ENCODE results near the gene HSD3B2. TPM values are rescaled to one million over a fixed set of nuclear protein-coding genes. Genes with fewer than 3 reads are reported as not detected.

HSD3B2 gene
- total and polyA plus RNA-seq, 10 donors, result 0.06 TPM; not detected in 9

- Histone ChIP-seq H3K9me3 (no peaks in the 10 kb centered on the region), H3K4me1 (no peaks in the 10 kb centered on the region), H3K27me3 (replicated peaks in 1 of 7) (no peaks in the 10 kb centered on the region), H3K36me3 (no peaks in the 10 kb centered on the region), H3K4me3 (no peak overlapping the region), H3K27ac (no peak overlapping the region)
- 87 to 94% (median 89%) methylated on average over 3 of the region's 3 CpGs for WGBS, 5 donors
- TF ChIP-seq POLR2A (IDR thresholded peaks at IDR 0.05) (no peak), CTCF (IDR thresholded peaks at IDR 0.05 in 8 of 11, conservative IDR thresholded peaks at IDR 0.05 in 3 of 11) (no peak), POLR2AphosphoS5 (IDR thresholded peaks at IDR 0.05) (no peak)
- no peak for DNase-seq
- intact Hi-C loops (cut with DNase I; ENCODE audit: low total_unique reads), result no loop called here
These were observed 55.4 kb downstream of the HSD3B2 start for GRCh38 chr1:119470377-119470776.

GRCh38 chr1:119470958-119471357 is 56.0 kb downstream of the HSD3B2 start:
- DNase-seq, result no peak
- TF ChIP-seq POLR2A (IDR thresholded peaks at IDR 0.05), result no peak
- TF ChIP-seq POLR2AphosphoS5 (IDR thresholded peaks at IDR 0.05), result no peak
- TF ChIP-seq CTCF (IDR thresholded peaks at IDR 0.05 in 8 of 11, conservative IDR thresholded peaks at IDR 0.05 in 3 of 11), result no peak
- H3K27me3 ChIP-seq (replicated peaks in 1 of 7), result no peaks in the 10 kb centered on the region
- H3K9me3 ChIP-seq, result no peaks in the 10 kb centered on the region
- WGBS, 5 donors, result 78 to 91% (median 87%) methylated on average over 7 of the region's 7 CpGs
- no peaks in the 10 kb centered on the region for H3K36me3 ChIP-seq
- no peaks in the 10 kb centered on the region for H3K4me1 ChIP-seq
- no peak overlapping the region for H3K27ac ChIP-seq
- intact Hi-C loops (cut with DNase I; ENCODE audit: low total_unique reads), result no loop called here
- H3K4me3 ChIP-seq, result no peak overlapping the region

GRCh38 chr1:119471566-119471965 is 56.6 kb downstream of the HSD3B2 start:
- WGBS, 5 donors, result 76 to 94% (median 88%) methylated on average over 5 of the region's 5 CpGs
- no peaks in the 10 kb centered on the region for H3K4me1 ChIP-seq
- no peak for DNase-seq
- no peak overlapping the region for H3K27ac ChIP-seq
- no peaks in the 10 kb centered on the region for H3K36me3 ChIP-seq
- TF ChIP-seq CTCF (IDR thresholded peaks at IDR 0.05 in 8 of 11, conservative IDR thresholded peaks at IDR 0.05 in 3 of 11) (no peak), POLR2AphosphoS5 (IDR thresholded peaks at IDR 0.05) (no peak), POLR2A (IDR thresholded peaks at IDR 0.05) (no peak)
- no peaks in the 10 kb centered on the region for H3K27me3 ChIP-seq (replicated peaks in 1 of 7)
- intact Hi-C loops (cut with DNase I; ENCODE audit: low total_unique reads), result no loop called here
- H3K9me3 ChIP-seq, result no peaks in the 10 kb centered on the region
- H3K4me3 ChIP-seq, result no peak overlapping the region

- TF ChIP-seq POLR2AphosphoS5 (IDR thresholded peaks at IDR 0.05) (no peak), CTCF (IDR thresholded peaks at IDR 0.05 in 8 of 11, conservative IDR thresholded peaks at IDR 0.05 in 3 of 11) (no peak), POLR2A (IDR thresholded peaks at IDR 0.05) (no peak)
- no peak overlapping the region for H3K27ac ChIP-seq
- intact Hi-C loops (cut with DNase I; ENCODE audit: low total_unique reads), result no loop called here
- H3K4me3 ChIP-seq, result no peak overlapping the region
- WGBS, 5 donors, result 36 to 54% (median 47%) methylated on average over 5 of the region's 5 CpGs
- H3K27me3 ChIP-seq (replicated peaks in 1 of 7), result no peaks in the 10 kb centered on the region
- H3K4me1 ChIP-seq, result no peaks in the 10 kb centered on the region
- DNase-seq, result no peak
- H3K36me3 ChIP-seq, result no peaks in the 10 kb centered on the region
- no peaks in the 10 kb centered on the region for H3K9me3 ChIP-seq
These were observed 57.3 kb downstream of the HSD3B2 start for GRCh38 chr1:119472080-119472818.

Other genes starting within 250 kb of the HSD3B2 start
- under 1 TPM in 1 of 7 donors, not detected in 6; 0.25 TPM for gene HAO2, start 46.4 kb upstream of the HSD3B2 start, total RNA-seq
- under 1 TPM in 2 of 3 donors, not detected in 1; 0.10 to 0.12 TPM for gene HAO2, start 46.4 kb upstream of the HSD3B2 start, polyA plus RNA-seq
- gene HSD3B1, start 92.1 kb downstream of the HSD3B2 start, total RNA-seq, result not detected
- not detected for gene HSD3B1, start 92.1 kb downstream of the HSD3B2 start, polyA plus RNA-seq
- gene ZNF697, start 233.1 kb downstream of the HSD3B2 start, total RNA-seq, result 1 to 10 TPM; 5.3 to 6.6 (median 5.8) TPM
- under 1 TPM; 0.38 to 0.64 (median 0.59) TPM for gene ZNF697, start 233.1 kb downstream of the HSD3B2 start, polyA plus RNA-seq